NCI-H2107 (cell line): ENCODE results near the gene CCSER2.
"Not testable (repeated sequence)": the region's sequence is repeated elsewhere in the genome, so short reads cannot be mapped to it uniquely, and the experiment has no call there.

Source experiments
- DNase-seq: peaks from one replicate; lab custom pipeline; 2025; lab: John Stamatoyannopoulos, UW

Gene CCSER2

GRCh38 chr10:84521468-84521867, 193.1 kb downstream of the CCSER2 start:
- DNase-seq: no peak

- DNase-seq: no peak
Measured at GRCh38 chr10:84522612-84523462, 194.4 kb downstream of the CCSER2 start.

DNA sequence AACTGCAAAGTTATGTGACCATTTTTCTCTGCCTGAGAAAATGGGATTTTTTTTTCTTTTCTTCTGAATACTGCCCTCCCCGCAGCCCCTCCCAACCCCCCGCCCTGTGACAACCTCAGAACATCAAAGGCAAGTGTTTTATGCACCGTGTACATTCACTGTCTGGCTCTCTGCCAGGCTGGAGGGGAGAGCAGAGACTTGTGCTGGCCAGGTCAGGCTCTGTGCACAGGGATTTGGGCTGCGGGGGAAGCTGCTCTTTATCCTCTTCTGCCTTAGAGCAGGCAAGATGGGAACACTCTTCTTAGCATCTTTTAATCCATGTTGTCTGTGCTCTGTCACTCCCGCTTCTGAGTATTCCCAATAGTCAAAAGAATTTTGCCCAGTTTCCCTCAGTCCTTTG, 195.1 kb downstream of the CCSER2 start:
- DNase-seq: no peak

GRCh38 chr10:84524435-84524834, 196.0 kb downstream of the CCSER2 start:
- DNase-seq: no peak

DNA sequence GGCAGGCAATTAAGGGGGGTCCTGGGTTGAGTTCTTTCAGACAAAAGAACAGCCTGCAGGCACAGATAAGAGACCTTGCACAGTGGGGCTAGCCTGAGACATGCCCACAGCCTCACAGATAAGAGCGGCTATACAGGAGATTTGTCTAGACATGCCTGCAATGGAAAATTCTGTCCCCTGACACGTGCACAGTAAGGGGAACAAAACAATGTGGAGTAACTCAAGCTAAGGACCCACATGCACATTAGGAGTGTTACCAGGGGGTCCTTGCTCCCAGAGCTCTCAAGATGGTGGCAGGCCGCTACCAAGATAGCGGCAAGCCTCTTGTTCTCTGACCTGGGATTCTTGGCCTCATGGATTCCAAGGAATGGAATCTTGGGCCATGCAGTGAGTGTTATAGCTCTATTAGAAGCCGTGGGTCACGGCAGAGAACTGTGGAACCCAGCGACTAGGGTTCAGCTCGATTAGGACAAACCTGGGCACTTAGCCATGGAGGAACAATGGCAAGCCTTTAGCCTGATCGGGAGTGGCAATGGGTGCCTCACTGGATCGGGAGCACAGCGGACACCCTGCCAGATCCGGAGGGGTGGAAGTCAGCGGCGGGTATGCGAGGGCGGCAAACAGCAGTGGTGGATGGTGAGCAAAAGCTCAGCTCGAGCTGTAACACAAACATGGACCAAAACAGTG, 196.9 kb downstream of the CCSER2 start:
- DNase-seq: no peak

DNA sequence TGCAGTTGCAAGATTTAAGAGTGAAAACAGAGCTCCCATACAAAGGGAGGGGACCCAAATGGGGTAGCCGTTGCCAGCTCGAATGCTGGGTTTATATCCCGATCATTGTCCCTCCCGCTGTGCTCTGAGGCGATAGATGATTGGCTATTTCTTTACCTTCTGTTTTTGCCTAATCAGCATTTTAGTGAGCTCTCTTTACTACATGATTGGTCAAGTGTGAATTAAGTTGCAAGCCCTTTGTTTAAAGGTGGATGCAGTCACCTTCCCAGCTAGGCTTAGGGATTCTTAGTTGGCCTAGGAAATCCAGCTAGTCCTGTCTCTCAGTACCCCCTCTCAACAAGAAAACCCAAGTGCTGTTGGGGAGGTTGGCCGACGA, 197.4 kb downstream of the CCSER2 start:
- DNase-seq: not testable (repeated sequence)

- not testable (repeated sequence) for DNase-seq
Measured at GRCh38 chr10:84527386-84527785, 199.0 kb downstream of the CCSER2 start.

DNA sequence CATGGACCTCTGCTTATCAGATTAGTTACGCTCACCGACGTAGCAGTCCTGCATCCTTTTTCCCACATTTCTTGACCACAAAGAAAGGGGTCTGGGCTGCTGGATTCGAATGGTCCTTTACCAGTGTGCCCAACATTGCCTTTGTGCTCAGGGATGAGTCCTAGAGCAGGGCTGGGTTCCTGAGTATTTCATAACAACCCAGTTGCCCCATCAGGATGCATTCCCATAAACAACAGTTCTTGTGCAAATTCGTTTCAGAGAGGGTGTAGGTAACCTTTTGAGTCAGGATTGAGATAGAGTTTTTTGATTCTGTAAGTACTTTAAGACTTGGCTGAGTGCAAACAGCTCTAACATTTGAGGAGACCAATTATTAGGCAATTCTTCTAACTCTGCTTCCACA, 200.1 kb downstream of the CCSER2 start:
- DNase-seq: not testable (repeated sequence)

DNA sequence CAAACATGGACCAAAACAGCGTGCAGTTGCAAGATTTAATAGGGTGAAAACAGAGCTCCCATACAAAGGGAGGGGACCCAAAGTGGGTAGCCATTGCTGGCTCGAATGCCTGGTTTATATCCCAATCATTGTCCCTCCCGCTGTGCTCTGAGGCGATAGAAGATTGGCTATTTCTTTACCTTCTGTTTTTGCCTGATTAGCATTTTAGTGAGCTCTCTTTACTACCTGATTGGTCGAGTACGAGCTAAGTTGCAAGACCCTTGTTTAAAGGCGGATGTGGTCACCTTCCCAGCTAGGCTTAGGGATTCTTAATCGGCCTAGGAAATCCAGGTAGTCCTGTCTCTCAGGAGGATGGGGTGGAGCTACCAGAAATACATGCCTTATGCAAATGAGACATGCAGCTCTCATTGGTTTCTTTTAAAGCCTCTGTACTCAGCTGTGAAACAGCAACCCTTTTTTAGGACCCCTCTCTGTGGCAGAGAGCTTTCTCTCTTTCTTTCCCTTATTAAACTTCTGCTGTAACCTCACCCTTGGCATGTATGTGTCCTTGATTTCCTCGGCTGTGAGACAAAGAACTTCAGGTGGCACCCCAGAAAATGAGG, 202.4 kb downstream of the CCSER2 start:
- no peak for DNase-seq

- no peak for DNase-seq
Measured at GRCh38 chr10:84531396-84531795, 203.0 kb downstream of the CCSER2 start.

DNA sequence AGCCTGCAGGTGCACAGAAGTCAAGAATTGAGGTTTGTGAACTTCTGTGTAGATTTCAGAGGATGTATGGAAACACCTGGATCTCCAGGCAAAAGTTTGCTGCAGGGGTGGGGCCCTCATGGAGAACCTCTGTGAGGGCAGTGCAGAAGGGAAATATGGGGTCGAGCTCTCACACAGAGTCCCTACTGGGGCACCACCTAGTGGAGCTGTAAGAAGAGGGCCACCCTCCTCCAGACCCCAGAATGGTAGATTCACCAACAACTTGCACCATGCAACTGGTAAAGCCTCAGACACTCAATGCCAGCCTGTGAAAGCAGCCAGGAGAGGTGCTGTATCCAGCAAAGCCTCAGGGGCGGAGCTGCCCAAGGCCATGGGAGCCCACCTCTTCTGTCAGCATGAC, 205.8 kb downstream of the CCSER2 start:
- DNase-seq: no peak

DNA sequence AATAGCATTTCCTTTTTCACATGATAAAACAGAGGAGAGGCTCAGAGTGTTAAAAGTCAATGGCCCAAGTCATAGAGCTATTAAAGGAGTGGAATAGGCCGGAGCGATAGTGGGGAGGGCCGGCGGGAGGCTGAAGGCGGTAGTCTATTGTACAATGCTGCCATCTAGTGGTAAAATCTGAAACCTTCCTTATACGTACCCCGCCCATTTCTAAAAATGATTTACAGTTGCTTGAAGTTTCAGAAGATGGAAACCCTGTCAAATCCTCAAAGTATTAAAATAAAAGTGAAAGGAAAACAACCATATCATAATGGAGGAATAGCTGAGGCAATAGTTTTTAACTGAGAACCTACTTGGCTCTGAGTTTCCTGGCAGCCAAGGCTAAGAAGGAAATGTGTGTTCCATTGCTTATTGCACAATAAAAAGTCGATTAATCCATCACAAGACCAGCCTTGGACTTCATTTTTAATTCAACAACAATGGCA, 209.1 kb downstream of the CCSER2 start:
- no peak for DNase-seq

- DNase-seq: no peak
Measured at GRCh38 chr10:84538036-84538435, 209.6 kb downstream of the CCSER2 start.

DNA sequence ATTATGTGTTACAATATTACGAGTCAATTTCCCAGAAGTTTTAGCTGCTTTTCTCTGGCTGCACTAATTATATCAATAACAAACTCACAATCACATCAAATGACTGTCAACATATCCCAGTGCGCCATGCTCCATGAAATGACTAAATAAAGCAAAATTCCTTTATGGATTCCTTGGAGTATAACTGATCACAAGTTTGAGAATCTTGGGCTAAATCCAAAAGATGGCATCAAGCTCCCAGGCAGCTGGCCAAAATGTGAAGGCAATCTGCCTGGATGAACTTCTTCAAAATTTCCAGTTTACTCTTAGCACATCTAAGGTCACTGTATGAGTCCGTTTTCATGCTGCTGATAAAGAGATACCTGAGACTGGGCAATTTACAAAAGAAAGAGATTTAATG, 210.8 kb downstream of the CCSER2 start:
- no peak for DNase-seq

GRCh38 chr10:84540022-84540616, 211.7 kb downstream of the CCSER2 start:
- DNase-seq: no peak

DNA sequence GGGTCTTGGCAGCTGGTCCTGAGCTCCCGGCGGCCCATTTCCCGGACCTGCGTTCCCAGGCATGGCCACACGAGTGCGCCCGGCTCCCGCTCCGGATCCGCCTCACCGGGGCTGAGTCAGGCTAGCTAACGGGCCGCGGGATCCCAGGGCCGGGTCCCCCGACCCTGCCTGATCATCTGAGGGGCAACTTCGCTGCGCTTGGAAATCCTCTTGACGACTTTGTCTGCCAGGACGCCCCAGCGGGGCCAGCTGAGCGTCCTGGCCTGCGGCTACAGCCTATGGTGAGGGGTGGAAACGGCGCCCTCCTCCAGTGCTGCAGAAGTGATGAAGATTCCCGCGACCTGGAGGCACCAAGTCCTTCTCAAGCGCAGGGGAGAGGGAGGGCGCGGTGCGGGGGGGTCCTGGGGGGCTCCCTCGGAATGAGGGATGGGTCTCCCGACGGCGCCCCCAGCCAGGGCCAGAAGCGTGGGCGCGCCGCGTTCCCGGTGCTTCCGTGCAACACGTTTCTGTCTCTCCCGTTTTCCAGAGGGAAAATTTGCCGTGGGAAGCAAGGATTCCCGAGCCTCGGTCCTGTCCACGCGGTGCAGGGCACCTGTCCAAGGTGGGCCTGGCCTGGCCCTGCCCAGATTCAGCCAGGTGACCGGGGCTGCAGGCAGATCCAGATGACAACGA, 212.4 kb downstream of the CCSER2 start:
- no peak for DNase-seq

GRCh38 chr10:84541289-84541637, 212.9 kb downstream of the CCSER2 start:
- DNase-seq: no peak

DNA sequence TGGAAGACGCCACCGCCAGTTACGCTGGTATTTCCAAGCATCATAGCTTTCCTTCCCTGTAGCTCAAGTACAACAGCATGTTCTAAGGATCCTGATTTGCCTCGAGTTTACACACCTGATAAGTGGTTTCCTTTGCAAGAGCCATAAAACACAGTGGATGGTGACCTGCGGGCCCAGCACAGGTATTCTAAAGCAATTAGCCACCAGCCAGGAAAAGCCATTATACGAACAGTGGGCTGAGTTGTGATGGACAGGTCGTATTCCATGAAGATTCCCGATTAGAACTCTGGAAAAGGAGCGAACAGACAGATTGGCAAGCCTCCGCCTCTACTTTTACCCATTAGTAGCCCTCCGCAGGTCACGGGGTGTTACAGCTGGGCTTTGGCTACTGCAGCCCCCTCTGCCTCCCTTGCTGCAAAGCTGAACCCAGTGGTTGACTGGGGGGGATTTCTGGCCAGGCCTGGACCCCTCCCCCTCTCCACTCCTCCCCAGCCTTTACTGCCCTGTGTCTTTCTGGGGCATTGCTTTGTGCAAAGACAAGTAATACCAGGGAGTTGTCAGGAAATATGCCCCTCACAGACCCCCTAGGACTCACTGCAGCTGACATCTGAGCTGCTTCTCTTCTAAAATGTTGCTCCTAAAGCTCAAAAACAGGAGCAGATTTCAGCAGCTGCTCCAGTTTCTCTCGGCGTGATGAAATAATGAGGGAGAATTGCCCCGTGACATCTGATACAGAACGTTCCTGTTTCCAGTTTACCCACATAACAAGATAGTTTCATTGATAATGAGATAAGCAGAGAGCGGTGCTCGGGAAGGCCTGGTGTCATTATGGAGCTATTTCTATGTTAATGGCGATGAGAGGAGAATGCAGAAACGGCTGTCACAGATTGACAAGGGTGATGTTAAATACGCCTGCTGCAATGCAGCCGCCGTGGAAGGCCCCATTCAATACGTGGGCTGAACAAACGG, 214.4 kb downstream of the CCSER2 start:
- peak; percentile 33 for DNase-seq

DNA sequence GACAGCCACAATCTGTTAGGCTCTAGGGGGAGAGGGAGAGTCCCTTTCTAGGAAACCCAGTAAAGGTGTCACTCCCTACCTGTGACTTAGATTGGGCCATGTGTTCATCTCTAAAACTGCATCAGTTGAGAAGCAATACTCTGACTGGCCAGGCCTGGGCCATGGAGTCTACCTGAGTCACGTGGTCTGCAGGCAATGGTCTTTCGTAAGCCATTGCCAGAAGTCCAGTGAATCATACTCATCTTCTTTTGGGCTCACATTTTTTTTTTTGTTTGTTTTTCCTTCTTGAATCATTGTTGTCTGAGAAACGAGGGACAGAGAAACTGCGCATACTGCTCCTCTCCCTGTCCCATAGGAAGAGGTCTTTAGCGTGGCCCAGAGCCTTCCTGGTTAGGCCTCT, 215.6 kb downstream of the CCSER2 start:
- DNase-seq: no peak

GRCh38 chr10:84545651-84546050, 217.3 kb downstream of the CCSER2 start:
- no peak for DNase-seq

GRCh38 chr10:84546609-84547008, 218.2 kb downstream of the CCSER2 start:
- no peak for DNase-seq
